GM12878 (cell line): Measurements from ENCODE around the gene PMIS2. TPM values are rescaled to one million over a fixed set of nuclear protein-coding genes. Genes with fewer than 3 reads are reported as not detected.

Experiments used
- ATAC-seq: fragments of 200-7000 bp; cut with Tn5 transposase; 3 replicates; pipeline ENCODE4 v1.9.1; 2020; ENCODE audit warnings: mild to moderate bottlenecking, moderate library complexity
- BruUV-seq: library from RNA; stranded (reverse); fragments of 400-500 nt; replicated peaks from 2 replicates; lab custom pipeline; 2021; lab: Mats Ljungman, UMichigan
- CTCF ChIA-PET: fragments of 300-600 bp; sonication (Branson Sonifier 250); formaldehyde crosslinking; extraction: SDS; loops from one replicate; lab custom pipeline; 2021; ENCODE audit warnings: inconsistent platforms; lab: Yijun Ruan, JAX
- POLR2A ChIA-PET: fragments of 350-600 bp; formaldehyde crosslinking; extraction: SDS; loops from one replicate; lab custom pipeline; 2021; ENCODE audit warnings: inconsistent platforms; lab: Charles Lee
- RAD21 ChIA-PET: fragments of 300-600 bp; sonication (Branson Sonifier 250); formaldehyde crosslinking; loops from one replicate; lab custom pipeline; 2023; ENCODE audit warnings: antibody characterized with exemption; ENCODE audit not compliant: unreplicated experiment; lab: Charles Lee
- SMC1A ChIA-PET: fragments of 300-600 bp; sonication (Branson Sonifier 250); formaldehyde crosslinking; loops from one replicate; lab custom pipeline; 2023; ENCODE audit not compliant: unreplicated experiment, uncharacterized antibody; lab: Charles Lee
- DNase-seq: peaks from one replicate; pipeline ENCODE4 v3.0.0-alpha.2; 2011; ENCODE audit warnings: low read depth, low spot score
- FAIRE-seq: peaks from 3 replicates; lab custom pipeline; 2011; peaks lifted over from hg19 to GRCh38; lab: Jason Lieb, UNC
- H2AFZ ChIP-seq: 2 replicates; pipeline ENCODE4 v1.6.0; 2011; ENCODE audit warnings: low read depth, low read length, control low read depth; ENCODE audit not compliant: control insufficient read depth
- H3K27ac ChIP-seq: 2 replicates; pipeline ENCODE4 v1.5.1; 2011; ENCODE audit warnings: control low read depth; ENCODE audit not compliant: control insufficient read depth, insufficient read depth
- H3K27me3 ChIP-seq, 2 experiments: replicated peaks in 1 of 2; 2 replicates each; pipeline versions ENCODE4 v1.6.0 to v1.6.1; 2011; ENCODE audit warnings: low read length in 1 of 2; ENCODE audit not compliant: control insufficient read depth in 2 of 2, insufficient read depth in 2 of 2
- H3K36me3 ChIP-seq, 2 experiments: 2 replicates each; pipeline ENCODE4 v1.5.1; 2011; ENCODE audit warnings: low read length in 1 of 2; ENCODE audit not compliant: control insufficient read depth in 2 of 2, insufficient read depth in 2 of 2
- H3K4me1 ChIP-seq: 2 replicates; pipeline ENCODE4 v1.6.1; 2011; ENCODE audit warnings: mild to moderate bottlenecking, low read length, moderate library complexity, mixed read lengths; ENCODE audit not compliant: control insufficient read depth, insufficient read depth
- H3K4me2 ChIP-seq: 2 replicates; pipeline ENCODE4 v1.6.0; 2011; ENCODE audit warnings: control low read depth; ENCODE audit not compliant: control insufficient read depth, insufficient read depth
- H3K4me3 ChIP-seq: fragments of 200-600 bp; sonication (generic); 2 replicates; pipeline ENCODE4 v1.5.1; 2016
- H3K79me2 ChIP-seq: 2 replicates; pipeline ENCODE4 v1.6.0; 2011; ENCODE audit warnings: low read length; ENCODE audit not compliant: control insufficient read depth, insufficient read depth
- H3K9ac ChIP-seq: 2 replicates; pipeline ENCODE4 v1.8.0; 2011; ENCODE audit warnings: low read length, control low read depth, mixed read lengths; ENCODE audit not compliant: control insufficient read depth, insufficient read depth
- H3K9me3 ChIP-seq: replicated peaks from 3 replicates; pipeline ENCODE4 v1.5.1; 2011; ENCODE audit warnings: mild to moderate bottlenecking, low read length; ENCODE audit not compliant: control insufficient read depth, insufficient read depth
- H4K20me1 ChIP-seq: 2 replicates; pipeline ENCODE4 v1.6.0; 2011; ENCODE audit not compliant: control insufficient read depth, insufficient read depth
- HDGF ChIP-seq: fragments of 450-650 bp; IDR thresholded peaks from 2 replicates; pipeline ENCODE4 v1.6.1; 2016; ENCODE audit warnings: antibody characterized with exemption
- NFXL1 ChIP-seq: fragments of 450-650 bp; IDR thresholded peaks from 2 replicates; pipeline ENCODE4 v1.6.1; 2017; ENCODE audit warnings: antibody characterized with exemption, mild to moderate bottlenecking, borderline replicate concordance
- SIN3A ChIP-seq: IDR thresholded peaks from 2 replicates; pipeline ENCODE4 v1.6.1; 2012; ENCODE audit warnings: low read depth, low read length, improper control_type of control experiment
- WGBS: methylation state at CpG from one replicate; pipeline ENCODE4 v1.1.6; 2016; ENCODE audit warnings: low lambda C conversion rate; ENCODE audit not compliant: insufficient replicate concordance, insufficient coverage; ENCODE audit errors: missing lambda C conversion rate; 5-methylcytosine and 5-hydroxymethylcytosine counted together
- in situ Hi-C: fragments of 300-500 bp; cut with MboI; formaldehyde crosslinking; loops from 9 replicates; pipeline ENCODE4 v1.14.3; 2018; ENCODE audit warnings: mixed read lengths
- intact Hi-C: fragments of 100-400 bp; cut with micrococcal nuclease; formaldehyde crosslinking; loops from one replicate; pipeline ENCODE4 v1.14.2; 2022; ENCODE audit not compliant: unreplicated experiment
- polyA plus RNA-seq, 11 experiments: library from polyadenylated mRNA; depleted of rRNA in 4 of 11; unstranded in 6 of 11; stranded (reverse) in 5 of 11; fragments of >200 nt; fragmentation: Nextera tagmentation in 4 of 11; fragmentation: Illumina TruSeq in 1 of 11; extraction: Ambion mirVana in 4 of 11; extraction: Trizol in 1 of 11; gene quantifications; 1 replicate in 1 of 11; 2 replicates in 10 of 11; pipeline versions ENCODE4 v1.2.1 to v1.2.3, GENCODE V29; 2011 to 2016; ENCODE audit warnings: inconsistent platforms in 2 of 11, missing spikeins in 2 of 11, low read depth in 1 of 11
- total RNA-seq, 4 experiments: library from RNA; depleted of rRNA in 3 of 4; stranded (reverse); fragments of >200 nt in 3 of 4; fragmentation: Illumina TruSeq in 1 of 4; extraction: Trizol in 1 of 4; gene quantifications; 2 replicates each; pipeline versions ENCODE4 v1.2.1 to v1.2.3, GENCODE V29; 2013 to 2021

The PMIS2 gene
- total and polyA plus RNA-seq, 10 of the 15 experiments (the other 5 are each of a cell fraction or from before 2014, with no cell fraction given), result not detected

- intact Hi-C loops, result no loop called here
- ChIA-PET RAD21 (no interaction called here), SMC1A (no interaction called here), POLR2A (interaction anchor here (0.6 to 1.1 kb wide), 2 partner anchors 10 to 134 kb away, joined by 3 to 4 read pairs; no protein-coding TSS in a partner anchor), CTCF (interaction anchor here (0.6 to 1.8 kb wide), 5 partner anchors 9 to 143 kb away, joined by 3 to 5 read pairs (median 4); partner anchors contain the start of gene ETV2)
- WGBS, result 46% methylated on average over 32 of the region's 60 CpGs
- Histone ChIP-seq H3K4me1 (peaks cover 30% of the 10 kb centered on the region), H3K36me3 (no peaks in the 10 kb centered on the region; a peak in 1 of 4 replicates), H4K20me1 (no peaks in the 10 kb centered on the region), H3K27ac (no peak overlapping the region), H3K9ac (no peak overlapping the region), H3K9me3 (no peaks in the 10 kb centered on the region; the same call in 2 of the 3 replicates), H3K79me2 (no peaks in the 10 kb centered on the region), H3K27me3 (no peaks in the 10 kb centered on the region; a peak in 2 of 4 replicates), H3K4me3 (peak overlapping the region; percentile 36; the same call in 1 of the 2 replicates), H2AFZ (peak overlapping the region; percentile 55), H3K4me2 (peak overlapping the region; percentile 90)
- in situ Hi-C loops, result no loop called here
- FAIRE-seq (no peak), ATAC-seq (peak; percentile 40), DNase-seq (no peak)
- no TSS peak for BruUV-seq
- TF ChIP-seq HDGF (no peak), NFXL1 (0 out of 2 replicates have a peak, but pooled peaks have one; percentile 70), SIN3A (no peak)
These were observed 28.2 kb upstream of the PMIS2 start for GRCh38 chr19:35557539-35558399.
